Type B pancreatic cell (in vitro differentiated cells): ENCODE results near the gene NPEPL1. TPM values are rescaled to one million over a fixed set of nuclear protein-coding genes. Genes with fewer than 3 reads are reported as not detected.

ENCODE experiments used
- DNase-seq: peaks from one replicate; pipeline ENCODE4 v3.0.0; 2021; ENCODE audit warnings: mixed read lengths; ENCODE audit not compliant: unreplicated experiment; ENCODE audit errors: extremely low spot score
- H3K27ac Mint-ChIP-seq: 2 replicates; pipeline ENCODE4 v1.8.0; 2021; ENCODE audit warnings: mild to moderate bottlenecking, mixed read lengths
- H3K27me3 Mint-ChIP-seq: 2 replicates; pipeline ENCODE4 v1.8.0; 2021; ENCODE audit warnings: mixed read lengths
- H3K36me3 Mint-ChIP-seq: 2 replicates; pipeline ENCODE4 v1.8.0; 2021; ENCODE audit warnings: mixed read lengths
- H3K4me1 Mint-ChIP-seq: one replicate; pipeline ENCODE4 v1.8.0; 2021; ENCODE audit warnings: mixed read lengths; ENCODE audit not compliant: unreplicated experiment
- H3K4me3 Mint-ChIP-seq: 2 replicates; pipeline ENCODE4 v1.8.0; 2021; ENCODE audit warnings: mild to moderate bottlenecking, mixed read lengths
- H3K9me3 Mint-ChIP-seq: 2 replicates; pipeline ENCODE4 v1.8.0; 2021; ENCODE audit warnings: mixed read lengths
- total RNA-seq: library from RNA; stranded (reverse); gene quantifications from 2 replicates; pipeline ENCODE4 v1.2.1, GENCODE V29; 2021; ENCODE audit warnings: low replicate concordance
- TF ChIP-seq, protein P1 (sequence below): fragments of 200-600 bp; sonication (generic); conservative IDR thresholded peaks from 2 replicates; pipeline ENCODE4 v1.5.0; 2021; ENCODE audit warnings: antibody characterized with exemption, mild to moderate bottlenecking

The NPEPL1 gene
- total RNA-seq, 1 donor from 2014 or later: 25.0 TPM

DNA sequence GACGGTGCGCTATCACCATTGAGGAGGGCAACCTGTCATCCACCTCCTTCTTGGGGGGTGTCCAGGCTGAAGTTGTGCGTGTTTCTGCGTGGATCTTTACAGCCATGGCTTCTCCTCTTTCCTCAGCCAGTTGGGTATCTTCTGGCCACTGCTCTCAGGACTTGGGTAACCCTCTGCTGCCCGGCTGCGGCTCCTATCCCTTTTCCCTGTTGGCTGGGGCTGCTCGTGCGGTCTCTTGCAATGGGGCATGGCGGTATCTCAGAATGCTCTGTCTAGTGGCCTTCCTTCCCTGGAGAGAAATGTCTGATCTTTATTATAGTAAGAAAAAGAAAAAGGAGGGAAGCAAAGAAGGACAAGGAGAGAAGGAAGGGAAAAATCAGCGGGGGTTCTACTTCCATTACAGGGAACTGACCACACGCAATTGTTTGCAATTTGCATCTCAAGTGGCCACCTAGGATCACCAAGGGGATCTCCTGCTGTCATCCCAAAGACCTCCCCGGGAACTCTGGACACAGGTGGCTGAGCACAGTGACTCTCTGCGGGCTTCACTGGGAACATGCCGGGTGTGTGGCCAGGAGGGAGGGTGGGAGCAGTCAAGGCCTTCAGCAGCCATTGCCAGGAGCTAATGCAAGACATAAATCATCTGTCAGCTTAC is 60.8 kb downstream of the NPEPL1 start:
- no peak overlapping the region for H3K27ac Mint-ChIP-seq

DNA sequence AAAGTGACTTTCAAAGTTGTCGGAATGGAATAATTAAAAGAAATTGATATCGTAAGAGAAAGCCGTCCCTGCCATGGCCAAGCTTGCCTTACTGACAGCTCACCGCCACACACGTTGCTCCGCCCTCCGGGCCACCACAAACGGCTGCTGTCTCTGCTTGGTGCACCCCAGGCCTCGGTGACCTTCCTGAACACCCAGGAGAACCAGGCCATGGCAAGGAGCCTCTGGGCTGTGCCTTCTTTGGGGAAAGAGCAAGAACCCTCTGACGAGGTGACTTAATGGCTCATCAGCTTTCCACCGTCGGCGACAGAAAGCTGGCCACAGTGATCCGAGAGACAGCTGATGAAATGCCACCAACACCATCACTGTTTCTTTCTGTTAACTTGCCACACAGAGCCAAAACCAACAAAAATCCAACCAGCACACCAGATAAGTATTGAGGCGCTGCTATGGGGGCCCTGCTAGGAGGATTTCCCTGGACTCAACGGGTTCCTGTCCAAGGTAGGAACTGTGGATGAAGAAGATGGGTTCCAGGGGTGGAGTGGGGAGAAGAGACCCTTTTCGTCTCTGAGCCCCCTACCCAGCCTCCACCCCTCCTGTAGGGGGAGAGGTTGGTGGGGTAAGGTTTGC is 61.4 kb downstream of the NPEPL1 start:
- H3K9me3 Mint-ChIP-seq: no peaks in the 10 kb centered on the region
- H3K36me3 Mint-ChIP-seq: no peaks in the 10 kb centered on the region
- H3K4me3 Mint-ChIP-seq: no peak overlapping the region
- peaks cover 42% of the 10 kb centered on the region for H3K27me3 Mint-ChIP-seq
- H3K4me1 Mint-ChIP-seq: peaks cover 5% of the 10 kb centered on the region
- no peak overlapping the region for H3K27ac Mint-ChIP-seq
- DNase-seq: peak; percentile 34
- TF ChIP-seq, protein P1, sequence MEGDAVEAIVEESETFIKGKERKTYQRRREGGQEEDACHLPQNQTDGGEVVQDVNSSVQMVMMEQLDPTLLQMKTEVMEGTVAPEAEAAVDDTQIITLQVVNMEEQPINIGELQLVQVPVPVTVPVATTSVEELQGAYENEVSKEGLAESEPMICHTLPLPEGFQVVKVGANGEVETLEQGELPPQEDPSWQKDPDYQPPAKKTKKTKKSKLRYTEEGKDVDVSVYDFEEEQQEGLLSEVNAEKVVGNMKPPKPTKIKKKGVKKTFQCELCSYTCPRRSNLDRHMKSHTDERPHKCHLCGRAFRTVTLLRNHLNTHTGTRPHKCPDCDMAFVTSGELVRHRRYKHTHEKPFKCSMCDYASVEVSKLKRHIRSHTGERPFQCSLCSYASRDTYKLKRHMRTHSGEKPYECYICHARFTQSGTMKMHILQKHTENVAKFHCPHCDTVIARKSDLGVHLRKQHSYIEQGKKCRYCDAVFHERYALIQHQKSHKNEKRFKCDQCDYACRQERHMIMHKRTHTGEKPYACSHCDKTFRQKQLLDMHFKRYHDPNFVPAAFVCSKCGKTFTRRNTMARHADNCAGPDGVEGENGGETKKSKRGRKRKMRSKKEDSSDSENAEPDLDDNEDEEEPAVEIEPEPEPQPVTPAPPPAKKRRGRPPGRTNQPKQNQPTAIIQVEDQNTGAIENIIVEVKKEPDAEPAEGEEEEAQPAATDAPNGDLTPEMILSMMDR: no peak

More for the DNA sequence above, 60.8 kb downstream of the NPEPL1 start:
- Mint-ChIP-seq H3K4me1 (peaks cover 5% of the 10 kb centered on the region), H3K36me3 (no peaks in the 10 kb centered on the region), H3K4me3 (no peak overlapping the region), H3K9me3 (no peaks in the 10 kb centered on the region), H3K27me3 (peaks cover 44% of the 10 kb centered on the region)
- TF ChIP-seq, protein P1: no peak
- DNase-seq: peak; percentile 47

DNA sequence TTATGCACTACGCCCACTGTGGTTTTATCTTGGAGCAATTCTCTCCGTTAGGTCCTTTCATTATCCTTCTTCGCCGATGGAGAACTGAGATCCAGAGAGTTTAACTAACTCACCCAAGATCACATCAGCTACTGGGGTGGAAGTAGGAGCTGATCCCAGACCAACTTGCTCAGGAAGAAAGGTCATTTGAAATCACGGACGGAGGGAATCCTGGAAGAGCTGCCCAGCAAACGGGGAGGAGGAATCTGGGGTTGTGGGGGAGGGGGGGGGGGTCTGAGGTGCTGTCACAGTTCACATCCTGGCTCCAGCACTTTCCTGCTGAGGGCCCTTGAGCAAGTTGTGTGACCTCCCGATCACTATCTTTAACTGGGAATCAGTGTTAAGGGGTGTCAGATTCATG is 62.0 kb downstream of the NPEPL1 start:
- no peaks in the 10 kb centered on the region for H3K36me3 Mint-ChIP-seq
- peaks cover 5% of the 10 kb centered on the region for H3K4me1 Mint-ChIP-seq
- no peak overlapping the region for H3K27ac Mint-ChIP-seq
- no peak overlapping the region for H3K4me3 Mint-ChIP-seq
- no peak for DNase-seq
- H3K9me3 Mint-ChIP-seq: no peaks in the 10 kb centered on the region
- peaks cover 45% of the 10 kb centered on the region for H3K27me3 Mint-ChIP-seq
- TF ChIP-seq, protein P1: no peak

DNA sequence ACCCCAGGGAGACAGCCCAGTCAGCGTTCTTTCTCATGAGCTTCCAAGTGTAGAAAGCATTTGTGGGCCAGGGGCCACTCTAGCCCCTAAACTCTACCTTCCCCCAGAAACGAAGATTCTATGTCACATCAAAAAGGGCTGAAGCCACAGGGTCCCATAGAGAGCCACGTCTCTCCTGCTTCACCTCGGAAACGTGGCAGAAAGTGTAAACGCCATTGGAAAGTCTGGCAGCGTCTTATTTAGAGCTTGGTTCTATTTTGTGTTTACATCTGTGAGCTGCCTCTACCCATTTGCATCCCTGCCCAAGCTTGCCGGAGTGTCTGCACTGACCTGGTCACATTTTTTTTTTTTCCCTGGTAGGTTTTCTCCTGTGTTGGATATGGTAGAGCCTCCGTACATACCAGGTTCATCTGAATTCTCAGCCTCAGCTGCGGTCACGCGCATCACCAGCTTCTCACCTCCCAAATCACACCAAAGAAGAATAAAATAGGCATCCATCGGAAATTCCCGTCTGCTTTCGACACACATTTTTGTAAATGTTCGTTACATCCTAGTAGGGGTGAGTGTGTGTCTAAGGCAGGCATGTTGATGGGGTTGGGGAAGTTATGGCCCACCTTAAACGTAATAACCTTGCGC is 62.6 kb downstream of the NPEPL1 start:
- TF ChIP-seq, protein P1: no peak
- Mint-ChIP-seq H3K9me3 (no peaks in the 10 kb centered on the region), H3K4me1 (peaks cover 5% of the 10 kb centered on the region), H3K36me3 (no peaks in the 10 kb centered on the region), H3K27me3 (peaks cover 46% of the 10 kb centered on the region), H3K27ac (no peak overlapping the region), H3K4me3 (no peak overlapping the region)
- DNase-seq: no peak

DNA sequence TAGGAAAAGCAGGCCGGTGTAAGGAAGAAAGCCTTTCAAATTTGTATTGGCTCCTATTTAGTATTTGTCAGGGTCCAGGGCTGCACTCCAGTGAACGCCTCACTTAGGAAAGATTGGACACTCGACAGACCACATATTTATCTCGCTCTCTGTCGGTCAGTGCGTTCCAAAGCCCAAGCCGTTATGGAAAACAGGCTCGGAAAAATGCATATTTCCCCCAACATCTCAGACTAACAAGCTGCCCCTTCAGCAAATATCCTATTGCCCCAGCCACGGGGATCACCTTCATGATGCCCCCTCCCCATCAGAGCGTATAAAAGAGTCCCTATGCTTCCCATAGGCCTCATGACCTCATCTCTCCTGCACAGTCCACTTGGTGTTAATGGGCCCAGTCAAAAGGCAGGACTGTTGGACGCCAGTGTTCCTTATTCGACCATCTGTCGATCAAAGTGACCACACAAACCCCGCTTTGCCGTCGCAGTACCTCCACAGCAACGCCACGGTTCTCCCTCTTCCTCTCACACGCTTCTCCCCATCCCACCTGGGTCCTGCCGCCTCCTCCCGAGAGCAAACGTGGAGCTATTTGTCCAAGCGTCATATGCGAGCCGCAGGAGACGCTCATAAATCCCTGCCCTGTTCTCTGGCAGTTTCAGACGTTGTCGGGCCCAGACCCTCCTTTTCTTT is 63.3 kb downstream of the NPEPL1 start:
- H3K4me3 Mint-ChIP-seq: no peak overlapping the region
- peaks cover 46% of the 10 kb centered on the region for H3K27me3 Mint-ChIP-seq
- TF ChIP-seq, protein P1: no peak
- DNase-seq: peak; percentile 51
- H3K4me1 Mint-ChIP-seq: peaks cover 5% of the 10 kb centered on the region
- no peak overlapping the region for H3K27ac Mint-ChIP-seq
- no peaks in the 10 kb centered on the region for H3K9me3 Mint-ChIP-seq
- no peaks in the 10 kb centered on the region for H3K36me3 Mint-ChIP-seq
